ENCODE measurements around the gene MSRB3. TPM values are rescaled to one million over a fixed set of nuclear protein-coding genes. Genes with fewer than 3 reads are reported as not detected.

Gene MSRB3
- polyA plus RNA-seq, 1 of the 3 experiments (the other 2 are of a cell fraction) = 24.3 TPM

GRCh38 chr12:65463611-65464010 lies 185.1 kb downstream of the MSRB3 start:
- Histone ChIP-seq H3K4me3 (ENCODE audit: low read depth in 2 of 2, low read length in 1 of 2) (no peak overlapping the region), H3K9me2 (no peaks in the 10 kb centered on the region), H3K27ac (ENCODE audit: low read depth in 2 of 2, low read length in 1 of 2) (no peak overlapping the region; a peak in 1 of 4 replicates), H3K4me1 (ENCODE audit: control insufficient read depth in 1 of 2, insufficient read depth in 2 of 2, low read depth in 1 of 2, low read length in 1 of 2) (peaks cover 0 to 34% of the 10 kb centered on the region in 2 experiments), H3K4me2 (no peak overlapping the region), H3K27me3 (ENCODE audit: insufficient read depth) (no peaks in the 10 kb centered on the region), H3K36me3 (replicated peaks in 1 of 2; ENCODE audit: control insufficient read depth in 1 of 2, insufficient read depth in 2 of 2, low read length in 1 of 2) (peaks cover 4 to 13% of the 10 kb centered on the region in 2 experiments), H3K9me3 (no peaks in the 10 kb centered on the region), H4K20me1 (ENCODE audit: insufficient read depth) (no peaks in the 10 kb centered on the region), H3K9ac (no peak overlapping the region), H2AFZ (ENCODE audit: low read depth) (no peak overlapping the region), H3F3A (replicated peaks; ENCODE audit: insufficient read depth) (peaks cover 30% of the 10 kb centered on the region), H3K79me2 (ENCODE audit: insufficient read depth) (no peaks in the 10 kb centered on the region)
- POLR2A ChIA-PET = no interaction called here
- 37% methylated on average over 1 of the region's 1 CpG for WGBS (ENCODE audit: low lambda C conversion rate)
- no peak for DNase-seq
- CTCF ChIA-PET = no interaction called here
- TF ChIP-seq TEAD4 (IDR thresholded peaks at IDR 0.05; ENCODE audit: borderline replicate concordance, insufficient read depth) = no peak
- TF ChIP-seq RFX5 (IDR thresholded peaks at IDR 0.05; ENCODE audit: low read length) = no peak
- TF ChIP-seq JUND (IDR thresholded peaks at IDR 0.05) = no peak
- no peak for TF ChIP-seq CHD2 (IDR thresholded peaks at IDR 0.05; ENCODE audit: low read length, partially characterized antibody)

DNA sequence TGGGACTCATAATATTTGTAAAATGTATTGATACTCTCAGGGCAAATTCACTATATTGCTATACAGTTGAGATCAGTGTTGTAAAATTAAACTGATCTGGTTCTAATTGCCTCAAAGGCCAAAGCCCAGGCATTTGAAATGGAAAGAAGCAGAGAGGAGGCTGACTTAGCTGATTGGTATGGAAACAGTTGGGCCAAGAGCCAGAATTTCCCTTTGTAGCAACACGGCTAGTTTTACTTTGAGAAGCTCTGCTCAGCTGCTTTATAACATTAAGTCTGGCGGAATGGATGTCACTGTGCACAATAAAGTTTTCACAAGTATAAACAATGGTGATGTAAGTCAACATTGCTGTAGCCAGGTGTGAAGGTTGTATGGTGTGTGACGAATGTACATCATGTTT lies 186.4 kb downstream of the MSRB3 start:
- H3K27ac ChIP-seq (ENCODE audit: low read depth in 2 of 2, low read length in 1 of 2) = peak overlapping the region; percentile 73 to 74; a peak in 3 of 4 replicates

More for the DNA sequence above, 186.4 kb downstream of the MSRB3 start:
- Histone ChIP-seq H3K36me3 (replicated peaks in 1 of 2; ENCODE audit: control insufficient read depth in 1 of 2, insufficient read depth in 2 of 2, low read length in 1 of 2) (peaks cover 4 to 13% of the 10 kb centered on the region in 2 experiments), H2AFZ (ENCODE audit: low read depth) (no peak overlapping the region), H3K4me3 (ENCODE audit: low read depth in 2 of 2, low read length in 1 of 2) (no peak overlapping the region), H3K4me1 (ENCODE audit: control insufficient read depth in 1 of 2, insufficient read depth in 2 of 2, low read depth in 1 of 2, low read length in 1 of 2) (peaks cover 0 to 20% of the 10 kb centered on the region in 2 experiments), H3K27me3 (ENCODE audit: insufficient read depth) (no peaks in the 10 kb centered on the region), H4K20me1 (ENCODE audit: insufficient read depth) (no peaks in the 10 kb centered on the region), H3K9me3 (no peaks in the 10 kb centered on the region), H3K9ac (peak overlapping the region; percentile 29; the same call in 1 of the 2 replicates), H3F3A (replicated peaks; ENCODE audit: insufficient read depth) (peaks cover 21% of the 10 kb centered on the region), H3K4me2 (peak overlapping the region; percentile 53), H3K79me2 (ENCODE audit: insufficient read depth) (no peaks in the 10 kb centered on the region), H3K9me2 (no peaks in the 10 kb centered on the region)
- no peak for DNase-seq
- TF ChIP-seq FOSL2 (IDR thresholded peaks at IDR 0.05; ENCODE audit: borderline replicate concordance, low read depth) (peak; percentile 72; the same call in 1 of the 2 replicates), REST (IDR thresholded peaks at IDR 0.05; ENCODE audit: low read depth, low read length) (no peak), TCF12 (IDR thresholded peaks at IDR 0.05) (peak; percentile 82), NFIC (IDR thresholded peaks at IDR 0.05; ENCODE audit: borderline replicate concordance) (peak; percentile 94), EP300 (IDR thresholded peaks at IDR 0.05; ENCODE audit: borderline replicate concordance in 1 of 2, low read depth in 1 of 2, low read length in 1 of 2) (peak in 1 of 2 experiments; percentile 66; a peak in 1 of 4 replicates), PBX3 (IDR thresholded peaks at IDR 0.05) (peak; percentile 61), RCOR1 (IDR thresholded peaks at IDR 0.05; ENCODE audit: low read length) (no peak), TEAD4 (IDR thresholded peaks at IDR 0.05; ENCODE audit: borderline replicate concordance, insufficient read depth) (0 out of 2 replicates have a peak, but pooled peaks have one; percentile 44), JUND (IDR thresholded peaks at IDR 0.05) (peak; percentile 72; the same call in 1 of the 2 replicates)
- TF ChIP-seq, protein P1, sequence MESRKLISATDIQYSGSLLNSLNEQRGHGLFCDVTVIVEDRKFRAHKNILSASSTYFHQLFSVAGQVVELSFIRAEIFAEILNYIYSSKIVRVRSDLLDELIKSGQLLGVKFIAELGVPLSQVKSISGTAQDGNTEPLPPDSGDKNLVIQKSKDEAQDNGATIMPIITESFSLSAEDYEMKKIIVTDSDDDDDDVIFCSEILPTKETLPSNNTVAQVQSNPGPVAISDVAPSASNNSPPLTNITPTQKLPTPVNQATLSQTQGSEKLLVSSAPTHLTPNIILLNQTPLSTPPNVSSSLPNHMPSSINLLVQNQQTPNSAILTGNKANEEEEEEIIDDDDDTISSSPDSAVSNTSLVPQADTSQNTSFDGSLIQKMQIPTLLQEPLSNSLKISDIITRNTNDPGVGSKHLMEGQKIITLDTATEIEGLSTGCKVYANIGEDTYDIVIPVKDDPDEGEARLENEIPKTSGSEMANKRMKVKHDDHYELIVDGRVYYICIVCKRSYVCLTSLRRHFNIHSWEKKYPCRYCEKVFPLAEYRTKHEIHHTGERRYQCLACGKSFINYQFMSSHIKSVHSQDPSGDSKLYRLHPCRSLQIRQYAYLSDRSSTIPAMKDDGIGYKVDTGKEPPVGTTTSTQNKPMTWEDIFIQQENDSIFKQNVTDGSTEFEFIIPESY (IDR thresholded peaks at IDR 0.05; ENCODE audit: borderline replicate concordance, low read depth) = 0 out of 2 replicates have a peak, but pooled peaks have one; percentile 22
- TF ChIP-seq, protein P2, sequence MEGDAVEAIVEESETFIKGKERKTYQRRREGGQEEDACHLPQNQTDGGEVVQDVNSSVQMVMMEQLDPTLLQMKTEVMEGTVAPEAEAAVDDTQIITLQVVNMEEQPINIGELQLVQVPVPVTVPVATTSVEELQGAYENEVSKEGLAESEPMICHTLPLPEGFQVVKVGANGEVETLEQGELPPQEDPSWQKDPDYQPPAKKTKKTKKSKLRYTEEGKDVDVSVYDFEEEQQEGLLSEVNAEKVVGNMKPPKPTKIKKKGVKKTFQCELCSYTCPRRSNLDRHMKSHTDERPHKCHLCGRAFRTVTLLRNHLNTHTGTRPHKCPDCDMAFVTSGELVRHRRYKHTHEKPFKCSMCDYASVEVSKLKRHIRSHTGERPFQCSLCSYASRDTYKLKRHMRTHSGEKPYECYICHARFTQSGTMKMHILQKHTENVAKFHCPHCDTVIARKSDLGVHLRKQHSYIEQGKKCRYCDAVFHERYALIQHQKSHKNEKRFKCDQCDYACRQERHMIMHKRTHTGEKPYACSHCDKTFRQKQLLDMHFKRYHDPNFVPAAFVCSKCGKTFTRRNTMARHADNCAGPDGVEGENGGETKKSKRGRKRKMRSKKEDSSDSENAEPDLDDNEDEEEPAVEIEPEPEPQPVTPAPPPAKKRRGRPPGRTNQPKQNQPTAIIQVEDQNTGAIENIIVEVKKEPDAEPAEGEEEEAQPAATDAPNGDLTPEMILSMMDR (IDR thresholded peaks at IDR 0.05) = no peak
- TF ChIP-seq, protein P3, sequence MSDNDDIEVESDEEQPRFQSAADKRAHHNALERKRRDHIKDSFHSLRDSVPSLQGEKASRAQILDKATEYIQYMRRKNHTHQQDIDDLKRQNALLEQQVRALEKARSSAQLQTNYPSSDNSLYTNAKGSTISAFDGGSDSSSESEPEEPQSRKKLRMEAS (IDR thresholded peaks at IDR 0.05; ENCODE audit: low read depth) = 0 out of 2 replicates have a peak, but pooled peaks have one; percentile 21
- POLR2A ChIA-PET = no interaction called here
- CTCF ChIA-PET = no interaction called here
- WGBS (ENCODE audit: low lambda C conversion rate) = 26% methylated on average over 3 of the region's 3 CpGs
